A549 (cell line): ENCODE results near the gene TBC1D23.

Experiments used
- CEBPB ChIP-seq, 2 experiments: fragments of >200 bp in 1 of 2; sonication (Bioruptor Twin) in 1 of 2; formaldehyde crosslinking in 1 of 2; IDR thresholded peaks; 2 replicates each; pipeline ENCODE4 v1.6.1; 2012 to 2016
- CHD2 ChIP-seq: fragments of 150-350 bp; IDR thresholded peaks from 2 replicates; pipeline ENCODE4 v1.6.1; 2014; ENCODE audit warnings: low read length; ENCODE audit not compliant: partially characterized antibody
- CHD4 ChIP-seq: fragments of 200-600 bp; sonication (generic); IDR thresholded peaks from 2 replicates; pipeline ENCODE4 v1.6.1; 2016; ENCODE audit warnings: antibody characterized with exemption, mild to moderate bottlenecking, borderline replicate concordance
- CTCF ChIP-seq: fragments of >200 bp; sonication (Bioruptor Twin); formaldehyde crosslinking; IDR thresholded peaks from 3 replicates; pipeline ENCODE4 v1.5.1; 2016
- POLR2A ChIP-seq: IDR thresholded peaks from 2 replicates; pipeline ENCODE4 v1.6.1; 2012; ENCODE audit warnings: mild to moderate bottlenecking, low read length

GRCh38 chr3:100299016-100299415, 38.2 kb downstream of the TBC1D23 start:
- TF ChIP-seq CTCF (no peak), CHD2 (no peak), CHD4 (no peak), POLR2A (no peak), CEBPB (IDR thresholded peaks at IDR 0.05) (no peak)
